ENCODE measurements around the gene CAB39. TPM values are rescaled to one million over a fixed set of nuclear protein-coding genes. Genes with fewer than 3 reads are reported as not detected.

CAB39 gene
- total RNA-seq, 2 donors from 2014 or later: 93.3 to 137 TPM

- Mint-ChIP-seq H3K27me3 (peaks cover 12% of the 10 kb centered on the region), H3K36me3 (ENCODE audit: low read depth) (no peaks in the 10 kb centered on the region), H3K4me3 (no peak overlapping the region), H3K4me1 (peaks cover 21% of the 10 kb centered on the region), H3K27ac (no peak overlapping the region), H3K9me3 (no peaks in the 10 kb centered on the region)
- no peak for ATAC-seq (replicated peaks)
Measured at GRCh38 chr2:230862292-230862691, 149.7 kb downstream of the CAB39 start.

- ATAC-seq (replicated peaks): no peak
- Mint-ChIP-seq H3K4me1 (peaks cover 21% of the 10 kb centered on the region), H3K27me3 (peaks cover 7% of the 10 kb centered on the region)
Measured at GRCh38 chr2:230863031-230863430, 150.4 kb downstream of the CAB39 start.

DNA sequence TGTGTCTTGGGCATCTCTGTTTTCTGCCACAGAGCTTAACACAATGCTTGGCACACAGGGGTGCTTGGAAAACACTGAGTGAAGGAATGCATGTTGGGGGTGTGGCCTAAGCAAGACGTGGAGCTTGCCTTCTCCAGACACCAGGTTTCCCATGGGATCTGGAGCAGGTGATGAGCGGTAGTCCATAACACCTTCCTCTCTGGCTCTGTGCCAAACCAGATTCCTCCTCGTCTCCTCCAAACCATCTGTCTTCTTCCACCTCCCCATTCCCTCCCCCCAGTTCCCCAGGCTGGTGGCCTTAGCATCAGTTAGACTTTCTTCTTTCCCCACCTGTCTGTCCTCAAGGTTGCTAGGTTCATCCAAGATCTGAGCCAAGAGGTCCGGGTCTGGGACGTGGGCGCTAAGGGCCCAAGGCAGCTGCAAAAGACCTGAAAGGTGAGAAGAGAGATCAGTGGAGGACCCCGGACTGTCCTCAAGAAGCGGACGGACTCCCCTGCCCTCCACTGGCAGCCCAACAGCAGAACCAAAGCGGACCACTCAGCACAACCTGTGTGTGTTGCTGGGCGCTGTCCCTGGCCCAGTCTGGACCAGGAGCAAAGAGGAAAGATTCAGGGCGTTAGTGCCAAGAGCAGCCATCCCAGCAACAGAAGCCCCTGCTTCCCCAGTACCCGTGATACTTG is 150.9 kb downstream of the CAB39 start:
- Mint-ChIP-seq H3K9me3 (no peaks in the 10 kb centered on the region), H3K4me3 (peak overlapping the region; percentile 73), H3K36me3 (ENCODE audit: low read depth) (no peaks in the 10 kb centered on the region), H3K27me3 (peaks cover 7% of the 10 kb centered on the region), H3K27ac (peak overlapping the region; percentile 51), H3K4me1 (peaks cover 21% of the 10 kb centered on the region)
- ATAC-seq (replicated peaks): no peak

More at GRCh38 chr2:230863031-230863430, 150.4 kb downstream of the CAB39 start:
- Mint-ChIP-seq H3K36me3 (ENCODE audit: low read depth) (no peaks in the 10 kb centered on the region), H3K9me3 (no peaks in the 10 kb centered on the region), H3K27ac (no peak overlapping the region), H3K4me3 (peak overlapping the region; percentile 73)

DNA sequence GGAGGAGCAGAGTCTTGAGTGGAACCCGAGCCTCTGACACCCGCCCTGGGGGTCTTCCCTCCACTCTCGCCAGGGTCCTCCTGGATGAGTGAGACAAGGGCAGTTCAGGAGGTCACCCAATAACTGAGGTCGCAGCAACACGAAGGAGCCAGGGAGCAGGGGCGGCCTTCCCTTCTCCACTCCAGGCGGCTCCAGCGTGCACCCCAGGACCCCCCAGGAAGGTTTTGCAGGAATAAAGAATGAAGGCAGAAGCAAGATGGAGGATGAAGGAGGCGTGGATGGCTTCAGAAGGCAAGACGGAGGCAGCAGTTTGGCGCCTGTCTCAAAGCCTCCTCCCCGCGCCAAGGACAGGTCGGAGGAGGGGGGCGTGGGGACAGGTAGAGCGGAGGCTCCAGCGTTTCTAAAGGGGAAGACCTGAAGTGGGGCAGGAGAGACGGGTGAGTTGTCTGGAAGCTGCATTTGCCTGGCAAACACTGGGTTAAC is 151.5 kb downstream of the CAB39 start:
- no peaks in the 10 kb centered on the region for H3K36me3 Mint-ChIP-seq (ENCODE audit: low read depth)
- peak overlapping the region; percentile 73 for H3K4me3 Mint-ChIP-seq
- peaks cover 7% of the 10 kb centered on the region for H3K27me3 Mint-ChIP-seq
- no peaks in the 10 kb centered on the region for H3K9me3 Mint-ChIP-seq
- peak; percentile 4 for ATAC-seq (replicated peaks)
- H3K4me1 Mint-ChIP-seq: peaks cover 21% of the 10 kb centered on the region
- H3K27ac Mint-ChIP-seq: peak overlapping the region; percentile 51

- H3K27me3 Mint-ChIP-seq: peaks cover 7% of the 10 kb centered on the region
- ATAC-seq (replicated peaks): peak; percentile 86
Measured at GRCh38 chr2:230864605-230865306, 152.1 kb downstream of the CAB39 start, which contains the start of gene ITM2C. Gene ITM2C, plus strand, starts transcription at chr2:230864942. Its CDS starts 84 bp downstream, at chr2:230865026.

GRCh38 chr2:230865307-230865765 is 152.7 kb downstream of the CAB39 start:
- H3K27me3 Mint-ChIP-seq: peaks cover 7% of the 10 kb centered on the region
- no peak overlapping the region for H3K27ac Mint-ChIP-seq
- no peaks in the 10 kb centered on the region for H3K36me3 Mint-ChIP-seq (ENCODE audit: low read depth)
- H3K4me1 Mint-ChIP-seq: peaks cover 21% of the 10 kb centered on the region
- ATAC-seq (replicated peaks): no peak
- H3K4me3 Mint-ChIP-seq: peak overlapping the region; percentile 73
- no peaks in the 10 kb centered on the region for H3K9me3 Mint-ChIP-seq

More at GRCh38 chr2:230864605-230865306, 152.1 kb downstream of the CAB39 start, which contains the start of gene ITM2C:
- H3K4me3 Mint-ChIP-seq: peak within 1 kb of the TSS; percentile 73
- H3K4me1 Mint-ChIP-seq: peaks cover 21% of the 10 kb centered on the region
- H3K27ac Mint-ChIP-seq: peak within 1 kb of the TSS; percentile 54
- H3K36me3 Mint-ChIP-seq (ENCODE audit: low read depth): no peaks in the 10 kb centered on the region
- H3K9me3 Mint-ChIP-seq: no peaks in the 10 kb centered on the region

DNA sequence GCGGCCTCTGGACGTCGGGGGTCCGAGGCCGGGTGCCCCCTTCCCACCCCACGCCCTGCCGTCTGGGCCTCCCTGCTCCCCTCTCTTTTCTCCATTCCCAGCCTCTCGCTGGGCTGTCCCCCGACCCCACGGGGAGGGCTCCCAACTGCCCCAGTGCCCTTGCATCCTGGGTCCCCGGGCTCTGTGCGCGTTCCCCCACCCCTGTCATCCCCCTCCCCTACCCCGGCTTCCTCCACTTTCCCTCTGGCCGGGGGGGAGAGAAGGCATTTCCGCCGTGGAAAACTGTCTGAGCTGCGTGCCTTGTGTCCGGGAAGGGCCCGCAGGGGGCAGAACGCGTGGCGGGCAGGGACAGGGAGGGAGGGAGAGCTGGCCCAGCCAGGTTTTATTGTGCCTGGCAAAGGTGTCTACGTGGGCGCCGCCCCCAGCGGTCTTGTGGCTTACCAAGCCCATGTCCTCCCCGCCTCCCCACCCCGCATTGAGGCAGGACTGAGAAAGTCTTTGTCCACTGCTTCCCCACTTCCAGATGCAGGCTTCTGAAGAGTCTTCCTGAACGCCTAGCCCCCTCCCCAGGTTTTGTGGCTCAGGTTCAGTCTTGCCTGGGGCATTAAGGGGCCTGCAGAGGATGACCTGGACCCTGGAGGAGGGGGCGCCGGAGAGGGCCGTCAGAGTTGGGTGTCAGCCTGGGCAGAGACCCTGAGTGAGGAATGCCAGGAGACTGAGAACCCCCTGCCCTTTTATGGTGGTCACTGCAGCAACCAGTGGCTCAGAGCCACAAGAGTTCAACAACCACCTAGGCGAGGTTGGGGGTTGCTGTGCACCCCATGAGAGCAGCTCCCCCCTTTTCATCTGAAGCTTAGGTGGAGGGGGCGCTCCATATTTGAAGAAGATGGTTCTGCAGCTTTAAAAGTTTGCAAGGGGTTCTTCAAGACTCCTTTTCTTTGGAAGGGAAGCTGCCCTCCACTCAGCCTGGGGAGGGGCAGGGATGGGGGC is 153.4 kb downstream of the CAB39 start:
- Mint-ChIP-seq H3K4me1 (peaks cover 19% of the 10 kb centered on the region), H3K4me3 (peak overlapping the region; percentile 73), H3K36me3 (ENCODE audit: low read depth) (no peaks in the 10 kb centered on the region), H3K27me3 (peaks cover 7% of the 10 kb centered on the region), H3K9me3 (no peaks in the 10 kb centered on the region), H3K27ac (peak overlapping the region; percentile 54)
- no peak for ATAC-seq (replicated peaks)

- ATAC-seq (replicated peaks): no peak
- H3K4me3 Mint-ChIP-seq: peak overlapping the region; percentile 54
- H3K36me3 Mint-ChIP-seq (ENCODE audit: low read depth): no peaks in the 10 kb centered on the region
- H3K27ac Mint-ChIP-seq: no peak overlapping the region
- no peaks in the 10 kb centered on the region for H3K27me3 Mint-ChIP-seq
- H3K4me1 Mint-ChIP-seq: peaks cover 13% of the 10 kb centered on the region
- H3K9me3 Mint-ChIP-seq: no peaks in the 10 kb centered on the region
Measured at GRCh38 chr2:230866756-230867523, 154.3 kb downstream of the CAB39 start.

DNA sequence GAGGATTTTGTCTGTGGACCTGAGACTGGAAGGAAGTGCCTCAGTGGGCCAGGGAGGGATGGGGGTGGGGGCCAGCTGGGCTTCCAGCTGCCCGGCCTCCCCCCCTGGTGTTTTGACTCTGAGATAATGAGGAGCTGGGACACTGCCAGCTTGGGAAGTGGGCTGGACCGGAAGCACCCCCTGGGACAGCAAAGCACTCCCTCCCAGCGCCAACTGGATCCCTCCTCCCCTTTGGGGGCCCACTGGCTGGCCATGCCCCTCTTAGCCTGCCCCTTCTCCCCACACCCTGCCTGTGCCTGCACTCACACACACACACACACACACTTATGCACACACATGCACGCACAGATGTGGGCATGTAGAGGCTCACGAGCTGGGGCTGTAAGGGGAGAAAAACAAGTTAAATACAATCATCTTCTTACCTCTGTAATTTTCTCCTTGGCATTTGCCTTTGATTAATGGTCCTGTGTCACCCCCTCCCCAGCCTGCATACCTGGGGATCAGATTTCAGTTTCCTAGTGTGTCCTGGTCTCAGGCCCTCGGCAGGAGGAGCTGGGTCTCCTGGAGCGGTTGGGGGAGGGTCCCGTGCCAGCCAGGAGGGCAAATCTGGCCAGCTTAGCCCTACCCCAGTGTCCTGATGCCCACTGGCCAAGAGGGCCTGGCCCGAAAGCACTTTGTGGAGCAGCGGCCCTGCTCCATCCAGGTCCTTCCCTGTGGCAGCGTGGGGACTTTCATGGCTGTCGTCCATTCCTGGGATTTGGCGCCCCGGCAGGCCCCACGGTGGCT is 155.7 kb downstream of the CAB39 start:
- Mint-ChIP-seq H3K4me3 (no peak overlapping the region), H3K36me3 (ENCODE audit: low read depth) (no peaks in the 10 kb centered on the region), H3K4me1 (peaks cover 14% of the 10 kb centered on the region), H3K27me3 (no peaks in the 10 kb centered on the region), H3K9me3 (no peaks in the 10 kb centered on the region), H3K27ac (no peak overlapping the region)
- no peak for ATAC-seq (replicated peaks)

- no peak for ATAC-seq (replicated peaks)
- H3K4me3 Mint-ChIP-seq: no peak overlapping the region
- no peaks in the 10 kb centered on the region for H3K36me3 Mint-ChIP-seq (ENCODE audit: low read depth)
- H3K27me3 Mint-ChIP-seq: no peaks in the 10 kb centered on the region
- no peak overlapping the region for H3K27ac Mint-ChIP-seq
- no peaks in the 10 kb centered on the region for H3K9me3 Mint-ChIP-seq
- peaks cover 14% of the 10 kb centered on the region for H3K4me1 Mint-ChIP-seq
Measured at GRCh38 chr2:230868947-230869913, 156.6 kb downstream of the CAB39 start.

- no peaks in the 10 kb centered on the region for H3K36me3 Mint-ChIP-seq (ENCODE audit: low read depth)
- no peak for ATAC-seq (replicated peaks)
- H3K4me1 Mint-ChIP-seq: peaks cover 16% of the 10 kb centered on the region
- H3K9me3 Mint-ChIP-seq: no peaks in the 10 kb centered on the region
- no peaks in the 10 kb centered on the region for H3K27me3 Mint-ChIP-seq
- peak overlapping the region; percentile 46 for H3K27ac Mint-ChIP-seq
- H3K4me3 Mint-ChIP-seq: no peak overlapping the region
Measured at GRCh38 chr2:230869914-230870543, 157.4 kb downstream of the CAB39 start.
